Caco-2 (cell line): ENCODE results near the gene AGAP1. TPM values are rescaled to one million over a fixed set of nuclear protein-coding genes. Genes with fewer than 3 reads are reported as not detected.

ENCODE experiments used
- BruUV-seq: library from RNA; stranded (reverse); fragments of 400-500 nt; replicated peaks from 2 replicates; lab custom pipeline; 2021; lab: Mats Ljungman, UMichigan
- CTCF ChIA-PET: fragments of 300-600 bp; sonication (Branson Sonifier 250); formaldehyde crosslinking; loops from one replicate; lab custom pipeline; 2022; ENCODE audit warnings: antibody characterized with exemption; lab: Charles Lee
- POLR2A ChIA-PET: fragments of 300-600 bp; sonication (Branson Sonifier 250); formaldehyde crosslinking; loops from one replicate; lab custom pipeline; 2022; ENCODE audit warnings: antibody characterized with exemption; lab: Charles Lee
- DNase-seq, 2 experiments: peaks; one replicate each; pipeline versions ENCODE4 v3.0.0 to v3.0.0-alpha.2; 2020 to 2022
- H3K27me3 ChIP-seq: replicated peaks from 2 replicates; pipeline ENCODE4 v1.6.0; 2011; ENCODE audit warnings: low read length; ENCODE audit not compliant: control insufficient read depth, insufficient read depth
- H3K36me3 ChIP-seq: 2 replicates; pipeline ENCODE4 v1.5.1; 2011; ENCODE audit warnings: low read length; ENCODE audit not compliant: control insufficient read depth, insufficient read depth
- H3K4me1 ChIP-seq: fragments of 250-450 bp; sonication (Bioruptor Pico); 2 replicates; pipeline ENCODE4 v1.5.1; 2020; ENCODE audit warnings: mild to moderate bottlenecking
- H3K4me3 ChIP-seq: 2 replicates; pipeline ENCODE4 v1.5.1; 2011; ENCODE audit warnings: low read depth, mild to moderate bottlenecking, control low read depth, low read length
- H3K9me3 ChIP-seq: fragments of 250-450 bp; sonication (Bioruptor Pico); 2 replicates; pipeline ENCODE4 v1.5.1; 2020; ENCODE audit warnings: mild to moderate bottlenecking, moderate library complexity
- H3K27ac Mint-ChIP-seq: one replicate; pipeline ENCODE4 v1.8.0; 2022; ENCODE audit warnings: mixed read lengths; ENCODE audit not compliant: unreplicated experiment
- H3K27me3 Mint-ChIP-seq: one replicate; pipeline ENCODE4 v1.8.0; 2022; ENCODE audit warnings: mixed read lengths; ENCODE audit not compliant: insufficient read depth, unreplicated experiment
- H3K36me3 Mint-ChIP-seq: one replicate; pipeline ENCODE4 v1.8.0; 2022; ENCODE audit warnings: mild to moderate bottlenecking, mixed read lengths; ENCODE audit not compliant: insufficient read depth, unreplicated experiment
- H3K4me1 Mint-ChIP-seq: one replicate; pipeline ENCODE4 v1.8.0; 2022; ENCODE audit warnings: low read depth, mixed read lengths; ENCODE audit not compliant: unreplicated experiment
- H3K4me3 Mint-ChIP-seq: one replicate; pipeline ENCODE4 v1.8.0; 2022; ENCODE audit warnings: mild to moderate bottlenecking, moderate library complexity, mixed read lengths; ENCODE audit not compliant: unreplicated experiment
- H3K9me3 Mint-ChIP-seq: one replicate; pipeline ENCODE4 v1.8.0; 2022; ENCODE audit warnings: mixed read lengths; ENCODE audit not compliant: unreplicated experiment
- intact Hi-C: fragments of 100-400 bp; cut with micrococcal nuclease; formaldehyde crosslinking; loops from one replicate; pipeline ENCODE4 v1.10.0; 2022; ENCODE audit not compliant: unreplicated experiment
- total RNA-seq: library from RNA; stranded (reverse); gene quantifications from 2 replicates; pipeline ENCODE4 v1.2.3, GENCODE V29; 2022
- TF ChIP-seq, protein P1 (sequence below), 2 experiments: fragments of 200-600 bp in 1 of 2; IDR thresholded peaks; 1 replicate in 1 of 2; 2 replicates in 1 of 2; pipeline versions ENCODE4 v1.5.1 to v1.8.0; 2011 to 2022; ENCODE audit warnings: antibody characterized with exemption in 1 of 2, control low read depth in 1 of 2, inconsistent platforms in 1 of 2, low read depth in 1 of 2, low read length in 1 of 2, mild to moderate bottlenecking in 1 of 2, moderate library complexity in 1 of 2; ENCODE audit not compliant: insufficient read depth in 1 of 2, severe bottlenecking in 1 of 2, unreplicated experiment in 1 of 2

The AGAP1 gene
- total RNA-seq, 1 experiment from 2014 or later, result 41.7 TPM

DNA sequence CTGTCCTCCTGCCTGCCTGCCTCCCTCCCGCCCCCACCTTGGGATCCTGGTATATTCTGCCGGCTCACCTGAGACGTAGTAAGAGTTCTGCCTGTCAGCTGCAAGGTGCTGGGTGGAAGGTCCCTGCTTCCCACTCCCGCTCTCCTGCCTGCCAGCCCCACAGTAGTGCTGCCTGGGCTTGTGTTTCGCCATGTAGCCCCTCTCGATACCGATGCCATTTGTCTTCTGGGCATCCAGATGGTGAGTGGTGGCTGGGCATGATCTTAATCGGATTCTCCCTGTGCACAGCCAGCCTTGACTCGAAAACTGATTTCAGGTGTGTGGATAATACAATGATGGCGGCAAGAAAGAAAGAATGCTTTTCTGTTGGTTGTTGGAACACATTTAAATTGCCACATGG, 184.9 kb downstream of the AGAP1 start:
- Mint-ChIP-seq H3K36me3 (peaks cover 10% of the 10 kb centered on the region), H3K9me3 (no peaks in the 10 kb centered on the region), H3K27me3 (no peaks in the 10 kb centered on the region), H3K27ac (no peak overlapping the region), H3K4me3 (no peak overlapping the region), H3K4me1 (peaks cover 23% of the 10 kb centered on the region)
- no peak for DNase-seq
- no TSS peak for BruUV-seq
- intact Hi-C loops, result loop anchor here (5.0 kb wide), 1 partner anchor 64 kb away; no protein-coding TSS in a partner anchor
- POLR2A ChIA-PET, result no interaction called here
- Histone ChIP-seq H3K27me3 (no peaks in the 10 kb centered on the region), H3K4me3 (no peak overlapping the region), H3K4me1 (peaks cover 36% of the 10 kb centered on the region), H3K9me3 (no peaks in the 10 kb centered on the region), H3K36me3 (no peaks in the 10 kb centered on the region)
- TF ChIP-seq, protein P1, sequence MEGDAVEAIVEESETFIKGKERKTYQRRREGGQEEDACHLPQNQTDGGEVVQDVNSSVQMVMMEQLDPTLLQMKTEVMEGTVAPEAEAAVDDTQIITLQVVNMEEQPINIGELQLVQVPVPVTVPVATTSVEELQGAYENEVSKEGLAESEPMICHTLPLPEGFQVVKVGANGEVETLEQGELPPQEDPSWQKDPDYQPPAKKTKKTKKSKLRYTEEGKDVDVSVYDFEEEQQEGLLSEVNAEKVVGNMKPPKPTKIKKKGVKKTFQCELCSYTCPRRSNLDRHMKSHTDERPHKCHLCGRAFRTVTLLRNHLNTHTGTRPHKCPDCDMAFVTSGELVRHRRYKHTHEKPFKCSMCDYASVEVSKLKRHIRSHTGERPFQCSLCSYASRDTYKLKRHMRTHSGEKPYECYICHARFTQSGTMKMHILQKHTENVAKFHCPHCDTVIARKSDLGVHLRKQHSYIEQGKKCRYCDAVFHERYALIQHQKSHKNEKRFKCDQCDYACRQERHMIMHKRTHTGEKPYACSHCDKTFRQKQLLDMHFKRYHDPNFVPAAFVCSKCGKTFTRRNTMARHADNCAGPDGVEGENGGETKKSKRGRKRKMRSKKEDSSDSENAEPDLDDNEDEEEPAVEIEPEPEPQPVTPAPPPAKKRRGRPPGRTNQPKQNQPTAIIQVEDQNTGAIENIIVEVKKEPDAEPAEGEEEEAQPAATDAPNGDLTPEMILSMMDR (IDR thresholded peaks at IDR 0.05; ENCODE audit: insufficient read depth in 1 of 2, low read depth in 1 of 2, low read length in 1 of 2, severe bottlenecking in 1 of 2, unreplicated experiment in 1 of 2), result no peak
- CTCF ChIA-PET, result no interaction called here

DNA sequence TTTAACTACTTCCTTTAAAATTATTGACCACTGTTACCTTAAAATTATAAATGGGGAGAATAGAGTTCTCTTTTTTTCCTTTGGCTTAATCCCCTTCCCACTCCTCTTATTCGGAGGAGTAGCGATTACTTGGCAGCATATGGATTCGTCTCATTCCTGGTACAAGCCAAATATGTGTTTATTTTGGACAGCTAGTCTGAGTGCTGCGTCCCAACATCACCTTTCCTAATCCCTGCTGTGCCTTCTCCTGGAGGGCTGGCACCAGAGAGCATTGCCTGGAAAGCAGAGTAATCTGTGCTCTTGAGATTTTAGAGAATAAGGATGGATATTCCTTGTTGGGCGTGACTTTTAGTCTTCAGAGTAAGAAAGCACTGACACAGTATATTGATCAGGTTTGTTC, 185.6 kb downstream of the AGAP1 start:
- H3K4me3 Mint-ChIP-seq, result no peak overlapping the region
- ChIA-PET CTCF (interaction anchor here (1.5 kb wide), 1 partner anchor 67 kb away, joined by 5 read pairs; no protein-coding TSS in a partner anchor), POLR2A (no interaction called here)
- peaks cover 23% of the 10 kb centered on the region for H3K4me1 Mint-ChIP-seq
- Histone ChIP-seq H3K9me3 (no peaks in the 10 kb centered on the region), H3K4me1 (peaks cover 36% of the 10 kb centered on the region), H3K36me3 (no peaks in the 10 kb centered on the region), H3K27me3 (no peaks in the 10 kb centered on the region), H3K4me3 (no peak overlapping the region)
- peaks cover 10% of the 10 kb centered on the region for H3K36me3 Mint-ChIP-seq
- no peaks in the 10 kb centered on the region for H3K9me3 Mint-ChIP-seq
- no peaks in the 10 kb centered on the region for H3K27me3 Mint-ChIP-seq
- H3K27ac Mint-ChIP-seq, result peak overlapping the region; percentile 55
- BruUV-seq, result no TSS peak
- TF ChIP-seq, protein P1 (IDR thresholded peaks at IDR 0.05; ENCODE audit: insufficient read depth in 1 of 2, low read depth in 1 of 2, low read length in 1 of 2, severe bottlenecking in 1 of 2, unreplicated experiment in 1 of 2), result no peak
- no peak for DNase-seq
- intact Hi-C loops, result loop anchor here (5.0 kb wide), 1 partner anchor 63 kb away; no protein-coding TSS in a partner anchor

DNA sequence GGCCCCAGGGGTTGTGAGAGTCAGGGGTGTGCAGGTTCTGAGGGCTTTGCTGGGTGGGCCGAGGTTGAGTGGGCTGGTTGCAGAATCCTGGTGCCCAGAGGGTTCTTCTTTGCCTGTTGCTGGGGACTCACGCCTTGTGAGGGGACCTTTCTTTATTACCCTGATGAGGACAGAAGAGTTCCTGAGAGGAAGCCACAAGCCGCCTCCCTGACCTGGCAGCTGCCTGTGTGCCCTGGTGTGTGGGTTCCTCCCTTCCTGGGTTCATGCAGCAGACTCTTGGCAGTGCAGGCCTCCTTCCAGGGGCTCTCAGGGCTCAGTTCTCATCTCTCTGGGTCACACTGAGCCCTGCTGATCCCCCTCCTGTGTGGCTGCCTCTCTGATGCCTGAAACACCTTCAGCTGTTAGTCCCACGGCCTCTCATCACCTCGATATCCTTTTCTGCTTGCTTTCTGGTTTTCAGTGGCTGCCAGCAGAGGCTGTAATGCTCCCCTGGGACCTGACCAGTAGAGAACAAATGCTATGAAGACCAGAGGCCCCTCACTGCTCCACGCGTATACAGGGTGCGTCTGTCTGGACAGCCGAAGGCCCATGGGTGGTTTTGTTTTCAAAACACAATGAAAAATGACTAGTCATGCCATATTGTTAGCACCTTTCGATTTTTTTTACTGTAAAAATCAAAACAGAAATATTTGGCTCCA, 191.3 kb downstream of the AGAP1 start:
- H3K27ac Mint-ChIP-seq, result no peak overlapping the region
- Histone ChIP-seq H3K4me1 (peaks cover 17% of the 10 kb centered on the region; the same call in 1 of the 2 replicates), H3K27me3 (no peaks in the 10 kb centered on the region), H3K9me3 (no peaks in the 10 kb centered on the region), H3K4me3 (no peak overlapping the region), H3K36me3 (no peaks in the 10 kb centered on the region)
- no peaks in the 10 kb centered on the region for H3K9me3 Mint-ChIP-seq
- BruUV-seq, result no TSS peak
- TF ChIP-seq, protein P1 (IDR thresholded peaks at IDR 0.05; ENCODE audit: insufficient read depth in 1 of 2, low read depth in 1 of 2, low read length in 1 of 2, severe bottlenecking in 1 of 2, unreplicated experiment in 1 of 2), result no peak
- H3K4me3 Mint-ChIP-seq, result no peak overlapping the region
- no peaks in the 10 kb centered on the region for H3K36me3 Mint-ChIP-seq
- ChIA-PET CTCF (no interaction called here), POLR2A (no interaction called here)
- H3K27me3 Mint-ChIP-seq, result no peaks in the 10 kb centered on the region
- intact Hi-C loops, result no loop called here
- no peak for DNase-seq
- peaks cover 12% of the 10 kb centered on the region for H3K4me1 Mint-ChIP-seq
